Mucosa of descending colon (tissue), 3 donors: ENCODE data around the gene CDKN1C. TPM values are rescaled to one million over a fixed set of nuclear protein-coding genes. Genes with fewer than 3 reads are reported as not detected.

ENCODE experiments used
- ATAC-seq: fragments of 200-7000 bp; cut with Tn5 transposase; one replicate; pipeline ENCODE4 v1.9.1; 2020; ENCODE audit warnings: mild to moderate bottlenecking, moderate library complexity
- DNase-seq, 3 donors: peaks; one replicate each; pipeline ENCODE4 v3.0.0-alpha.2; 2020
- H3K36me3 ChIP-seq: fragments of 200-600 bp; one replicate; pipeline ENCODE4 v1.8.0; 2021; ENCODE audit warnings: low read depth, mild to moderate bottlenecking
- H3K4me1 ChIP-seq: fragments of 200-600 bp; one replicate; pipeline ENCODE4 v1.8.0; 2021; ENCODE audit warnings: low read depth, mild to moderate bottlenecking
- H3K4me3 ChIP-seq: fragments of 200-600 bp; one replicate; pipeline ENCODE4 v1.8.0; 2021; ENCODE audit warnings: mild to moderate bottlenecking
- H3K9me3 ChIP-seq: fragments of 200-600 bp; one replicate; pipeline ENCODE4 v1.8.0; 2021; ENCODE audit warnings: mild to moderate bottlenecking
- intact Hi-C, 2 donors: fragments of 100-400 bp; cut with DNase I in 1 of 2; cut with micrococcal nuclease in 1 of 2; formaldehyde crosslinking; loops; one replicate each; pipeline versions ENCODE4 v1.11.0 to v1.11.1; 2022; cut with DNase I, micrococcal nuclease
- total RNA-seq, 3 donors: library from RNA; stranded (reverse); fragmentation: NEBNext Ultra II Directional in 2 of 3; extraction: Animal tissue kit (Norgen Biotek cat#: 25700) in 2 of 3; gene quantifications; one replicate each; pipeline versions ENCODE4 v1.2.1 to v1.2.4, GENCODE V29; 2021 to 2023
- TF ChIP-seq, protein P1 (sequence below): fragments of 200-600 bp; IDR thresholded peaks from one replicate; pipeline ENCODE4 v1.8.0; 2022; ENCODE audit warnings: antibody characterized with exemption, mild to moderate bottlenecking
- donor health status: DM: no; HTN: no; CAD: no; lungs with moderate emphysema.
- donor health status: DM: no; HTN: no; CAD: no.
- donor health status: DM: no; HTN: yes; CAD: no.

The CDKN1C gene
- total RNA-seq, 3 donors from 2014 or later = 3.0 to 40.3 (median 10.2) TPM

DNA sequence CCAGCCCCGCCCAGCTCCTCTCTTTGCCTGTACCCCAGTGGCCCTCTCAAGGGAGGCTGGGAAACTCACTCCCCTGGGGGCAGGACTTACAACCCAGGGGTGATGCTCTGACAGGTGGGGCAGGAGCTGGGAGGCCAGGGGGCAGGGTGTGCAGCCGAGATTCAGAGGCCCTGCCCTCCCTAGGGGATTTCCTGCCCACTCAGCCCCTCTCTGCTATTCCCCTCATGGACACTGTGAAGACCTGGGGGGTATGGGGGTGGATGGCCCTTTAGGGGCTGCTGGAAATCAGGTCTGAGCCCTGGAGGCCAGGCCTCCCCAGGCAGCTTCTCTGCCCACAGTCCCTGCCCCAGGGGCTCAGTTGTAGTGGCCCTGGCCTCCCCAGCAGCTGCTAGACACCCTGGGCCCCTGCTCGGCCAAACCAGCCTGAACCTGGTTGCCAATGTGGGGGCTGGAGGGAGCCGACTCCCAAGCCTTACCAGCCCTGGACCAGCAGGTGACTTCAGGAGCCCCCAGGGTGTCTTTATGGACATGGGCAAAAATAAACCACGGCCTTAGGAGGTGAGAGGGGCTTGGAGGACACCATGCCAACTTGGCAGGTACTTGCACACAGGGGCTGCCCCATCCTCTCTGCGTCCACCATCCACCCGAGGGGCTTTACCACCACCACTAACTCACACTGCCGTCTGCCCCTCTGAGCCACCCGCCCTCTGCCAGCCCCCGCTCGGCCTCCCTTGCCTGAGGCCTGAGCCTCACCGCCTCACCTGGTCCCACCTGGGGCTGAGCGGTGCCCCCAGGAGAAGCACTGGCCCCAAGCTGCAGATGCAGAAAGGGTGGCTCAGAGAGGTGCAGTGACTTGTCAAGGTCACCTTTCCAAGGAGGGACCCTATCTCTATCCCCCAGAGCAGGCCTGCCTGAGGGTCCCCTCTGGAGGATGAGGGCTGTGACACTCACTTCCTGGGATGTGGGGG is 46.5 kb upstream of the CDKN1C start:
- TF ChIP-seq, protein P1, sequence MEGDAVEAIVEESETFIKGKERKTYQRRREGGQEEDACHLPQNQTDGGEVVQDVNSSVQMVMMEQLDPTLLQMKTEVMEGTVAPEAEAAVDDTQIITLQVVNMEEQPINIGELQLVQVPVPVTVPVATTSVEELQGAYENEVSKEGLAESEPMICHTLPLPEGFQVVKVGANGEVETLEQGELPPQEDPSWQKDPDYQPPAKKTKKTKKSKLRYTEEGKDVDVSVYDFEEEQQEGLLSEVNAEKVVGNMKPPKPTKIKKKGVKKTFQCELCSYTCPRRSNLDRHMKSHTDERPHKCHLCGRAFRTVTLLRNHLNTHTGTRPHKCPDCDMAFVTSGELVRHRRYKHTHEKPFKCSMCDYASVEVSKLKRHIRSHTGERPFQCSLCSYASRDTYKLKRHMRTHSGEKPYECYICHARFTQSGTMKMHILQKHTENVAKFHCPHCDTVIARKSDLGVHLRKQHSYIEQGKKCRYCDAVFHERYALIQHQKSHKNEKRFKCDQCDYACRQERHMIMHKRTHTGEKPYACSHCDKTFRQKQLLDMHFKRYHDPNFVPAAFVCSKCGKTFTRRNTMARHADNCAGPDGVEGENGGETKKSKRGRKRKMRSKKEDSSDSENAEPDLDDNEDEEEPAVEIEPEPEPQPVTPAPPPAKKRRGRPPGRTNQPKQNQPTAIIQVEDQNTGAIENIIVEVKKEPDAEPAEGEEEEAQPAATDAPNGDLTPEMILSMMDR = no peak
- Histone ChIP-seq H3K36me3 (no peaks in the 10 kb centered on the region), H3K4me3 (no peak overlapping the region), H3K4me1 (peaks cover 20% of the 10 kb centered on the region), H3K9me3 (no peaks in the 10 kb centered on the region)
- intact Hi-C loops = no loop called here
- peak in 2 of 3 donors; percentile 38 to 54 for DNase-seq
- no peak for ATAC-seq

DNA sequence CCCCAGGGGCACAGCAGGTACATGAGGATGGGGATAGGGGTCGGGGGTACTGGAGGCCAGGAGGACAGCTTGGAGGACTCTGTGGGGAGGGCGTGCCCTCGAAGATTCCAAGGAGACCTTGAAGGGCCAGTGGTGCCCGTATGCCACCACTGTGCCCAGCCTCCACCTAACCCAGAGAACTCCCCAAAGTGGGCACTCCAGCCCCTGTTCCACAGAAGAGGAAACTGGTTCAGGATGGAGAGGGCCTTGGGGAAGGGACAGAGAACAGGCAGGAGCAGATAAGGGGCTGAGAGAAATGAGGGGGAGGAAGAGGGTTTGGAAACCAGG is 45.8 kb upstream of the CDKN1C start:
- DNase-seq = no peak
- intact Hi-C loops = no loop called here

DNA sequence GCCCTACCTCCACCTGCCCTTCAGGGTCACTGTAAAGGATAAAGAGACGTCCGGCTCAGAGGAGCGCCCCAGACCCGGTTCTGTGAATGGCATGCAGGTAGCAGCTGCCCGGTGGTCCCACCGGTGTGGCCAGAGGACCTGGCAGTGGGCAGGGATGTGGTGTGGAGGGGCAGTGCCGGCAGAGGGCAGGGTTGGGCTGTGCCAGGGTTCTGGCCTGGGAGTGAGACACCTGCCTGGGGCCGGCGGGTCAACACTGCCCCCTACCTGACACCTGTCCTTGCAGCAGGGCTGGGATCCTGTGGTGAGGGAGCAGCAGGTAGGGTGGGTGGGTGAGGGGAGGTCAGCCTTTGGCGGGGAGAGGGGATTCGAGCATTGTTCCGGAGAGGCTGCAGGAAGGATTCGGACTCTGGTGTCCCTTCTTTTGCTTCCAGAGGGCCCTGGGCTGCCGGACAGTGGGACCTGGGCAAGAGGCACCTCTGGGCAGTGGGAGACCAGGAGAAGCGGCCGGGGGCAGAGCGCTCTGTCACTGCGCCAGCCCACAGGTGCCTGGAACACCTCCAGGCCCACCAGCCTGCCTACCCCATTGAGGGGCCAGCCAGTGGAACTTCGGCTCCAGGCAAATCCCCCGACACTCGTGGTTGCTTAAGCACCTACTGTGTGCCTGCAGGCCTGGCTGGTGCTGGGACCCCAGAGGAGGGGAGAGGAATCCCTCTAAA is 45.3 kb upstream of the CDKN1C start:
- Histone ChIP-seq H3K4me3 (no peak overlapping the region), H3K9me3 (no peaks in the 10 kb centered on the region), H3K4me1 (peaks cover 20% of the 10 kb centered on the region), H3K36me3 (no peaks in the 10 kb centered on the region)
- TF ChIP-seq, protein P1 = peak; percentile 75
- ATAC-seq = peak; percentile 70
- DNase-seq = peak; percentile 92 to 95 (median 93)
- intact Hi-C loops = no loop called here

More for the DNA sequence above, 45.8 kb upstream of the CDKN1C start:
- H3K9me3 ChIP-seq = no peaks in the 10 kb centered on the region
- TF ChIP-seq, protein P1 = no peak
- H3K4me1 ChIP-seq = peaks cover 20% of the 10 kb centered on the region
- no peak for ATAC-seq
- no peaks in the 10 kb centered on the region for H3K36me3 ChIP-seq
- H3K4me3 ChIP-seq = no peak overlapping the region

DNA sequence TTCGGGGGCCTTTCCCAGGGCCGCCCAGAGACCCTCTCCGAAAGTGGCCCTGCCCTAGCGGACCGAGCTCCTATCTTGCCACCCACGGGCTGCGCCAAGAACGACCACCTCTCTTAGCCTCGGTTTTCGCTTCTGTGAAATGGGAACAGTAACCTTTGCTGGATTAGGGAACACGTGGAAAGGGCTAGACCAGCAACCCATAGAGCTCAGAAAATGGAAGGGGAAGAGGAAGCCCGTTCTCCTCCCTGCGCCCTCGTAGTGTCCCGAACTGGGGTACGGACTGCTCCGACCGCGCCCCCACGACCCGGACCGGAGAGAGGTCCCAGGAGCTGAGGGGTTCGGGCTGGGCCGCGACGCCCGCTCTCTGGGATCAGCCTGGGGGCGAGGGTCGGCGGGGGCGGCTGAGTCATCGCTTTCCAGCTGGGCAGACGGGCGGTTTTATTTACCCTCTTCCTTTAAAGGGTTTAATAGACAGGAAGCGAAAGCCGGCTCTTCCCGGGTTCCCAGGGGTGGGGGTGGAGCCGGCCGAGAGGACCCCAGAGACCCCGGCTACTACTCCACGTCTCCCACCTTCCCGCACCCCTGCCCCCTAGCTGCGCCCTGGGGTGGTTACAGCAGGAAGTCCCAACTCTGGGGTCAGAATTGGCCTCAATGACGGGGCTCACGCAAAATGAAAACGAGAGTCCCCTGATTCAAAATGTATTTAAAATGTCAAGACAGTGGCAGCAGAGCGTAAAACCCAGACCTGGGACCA is 44.6 kb upstream of the CDKN1C start:
- H3K9me3 ChIP-seq = no peaks in the 10 kb centered on the region
- no peak overlapping the region for H3K4me3 ChIP-seq
- peak; percentile 49 for ATAC-seq
- peaks cover 24% of the 10 kb centered on the region for H3K4me1 ChIP-seq
- TF ChIP-seq, protein P1 = no peak
- no peaks in the 10 kb centered on the region for H3K36me3 ChIP-seq
- peak; percentile 76 to 84 (median 84) for DNase-seq
- intact Hi-C loops = no loop called here

DNA sequence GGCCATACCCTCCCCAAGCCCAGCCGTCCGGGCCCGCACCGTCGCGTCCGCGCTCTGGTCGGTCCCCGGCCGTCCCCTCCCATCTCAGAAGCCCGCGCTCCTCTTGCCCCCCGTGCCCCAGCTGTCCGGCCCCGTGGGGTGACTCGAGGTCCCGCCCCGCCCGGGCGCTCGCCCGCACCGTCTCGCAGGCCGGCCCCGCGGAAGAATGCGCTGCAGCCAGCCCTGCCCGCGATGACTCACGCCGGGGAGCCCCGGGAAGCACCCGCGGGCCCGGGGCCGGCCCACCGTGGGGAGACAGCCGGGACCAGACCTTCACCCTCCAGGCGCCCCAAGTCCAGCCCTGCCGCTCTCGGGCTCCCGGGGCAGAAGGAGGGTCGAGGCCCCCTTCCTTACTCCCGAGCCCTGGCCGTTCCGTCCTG is 44.0 kb upstream of the CDKN1C start:
- ATAC-seq = peak; percentile 69
- intact Hi-C loops = no loop called here
- Histone ChIP-seq H3K36me3 (no peaks in the 10 kb centered on the region), H3K4me3 (peak overlapping the region; percentile 40), H3K4me1 (peaks cover 29% of the 10 kb centered on the region), H3K9me3 (no peaks in the 10 kb centered on the region)
- TF ChIP-seq, protein P1 = no peak
- DNase-seq = peak; percentile 82 to 89 (median 89)
